HG02885 (cell line): ENCODE measurements around the gene ZNF524.
"Not testable (repeated sequence)": the region's sequence is repeated elsewhere in the genome, so short reads cannot be mapped to it uniquely, and the experiment has no call there.

Experiments used
- ATAC-seq: cut with Tn5 transposase; IDR thresholded peaks from one replicate; pipeline ENCODE4 v1.9.1; 2021; ENCODE audit warnings: mild to moderate bottlenecking; ENCODE audit not compliant: unreplicated experiment, poor library complexity

The ZNF524 gene, protein sequence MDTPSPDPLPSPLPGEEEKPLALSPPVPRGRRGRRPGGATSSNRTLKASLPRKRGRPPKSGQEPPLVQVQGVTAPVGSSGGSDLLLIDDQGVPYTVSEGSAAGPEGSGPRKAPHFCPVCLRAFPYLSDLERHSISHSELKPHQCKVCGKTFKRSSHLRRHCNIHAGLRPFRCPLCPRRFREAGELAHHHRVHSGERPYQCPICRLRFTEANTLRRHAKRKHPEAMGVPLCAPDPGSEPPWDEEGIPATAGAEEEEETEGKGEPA

DNA sequence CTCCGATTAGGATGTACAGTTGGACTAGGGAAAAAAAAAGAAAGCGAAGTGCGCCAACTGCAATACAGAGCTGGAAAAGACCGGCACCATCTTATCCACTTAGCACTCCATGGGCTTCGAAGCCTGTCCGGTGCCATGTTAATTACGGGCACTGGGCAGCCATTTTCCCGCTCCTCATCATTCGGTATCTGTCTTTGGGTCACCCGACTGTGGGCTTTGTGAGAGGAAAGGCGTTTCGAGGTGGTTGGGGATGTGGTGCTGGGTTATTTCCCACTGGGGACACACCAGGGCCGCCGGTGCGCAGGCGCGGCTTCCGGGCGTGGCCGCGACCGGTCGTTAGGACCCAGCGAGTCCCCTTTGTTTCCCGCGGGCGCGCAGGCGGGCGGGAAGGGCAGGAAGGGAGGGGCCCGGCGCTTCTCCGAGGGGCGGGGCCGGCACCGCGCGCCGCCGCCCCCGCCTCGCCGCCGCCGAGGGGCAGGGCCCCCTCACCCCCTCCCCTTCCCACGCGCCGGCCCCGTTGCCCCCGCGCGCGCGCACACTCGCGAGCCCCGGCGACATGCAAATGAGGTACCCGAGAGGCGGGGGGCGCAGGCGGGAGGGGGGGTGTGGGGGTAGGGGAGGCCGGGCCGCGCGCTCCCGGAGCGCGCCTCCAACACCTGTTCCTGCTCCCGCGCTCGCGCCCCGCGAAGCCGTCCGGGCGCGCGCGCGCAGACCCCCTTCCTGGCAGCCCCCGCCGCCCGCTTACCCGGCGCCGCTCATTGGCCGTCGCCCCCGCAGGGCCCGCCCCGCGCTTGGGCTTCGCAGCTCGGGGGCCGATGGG lies at the start of gene ZNF524:
ZNF524 (plus strand) TSS at position 447 of the 820 bp plus-strand sequence. CDS start 1,825 bp downstream, outside the sequence.
- ATAC-seq, result peak; percentile 48

DNA sequence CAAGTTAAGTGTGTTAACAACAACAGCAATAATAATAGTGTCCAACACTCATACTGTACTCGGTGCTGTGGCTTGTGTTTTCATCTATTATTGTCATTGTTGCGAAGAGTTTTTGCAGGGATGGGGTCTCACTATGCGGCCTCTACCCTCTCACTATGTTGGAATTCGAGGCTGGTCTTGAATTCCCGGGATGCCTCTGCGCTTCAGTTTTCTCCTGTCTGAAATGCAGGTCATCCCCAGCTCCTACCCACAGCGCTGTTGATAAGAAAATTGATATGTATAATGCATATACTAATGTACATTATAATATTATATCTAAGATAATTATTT lies 49.8 kb upstream of the ZNF524 start:
- no peak for ATAC-seq

DNA sequence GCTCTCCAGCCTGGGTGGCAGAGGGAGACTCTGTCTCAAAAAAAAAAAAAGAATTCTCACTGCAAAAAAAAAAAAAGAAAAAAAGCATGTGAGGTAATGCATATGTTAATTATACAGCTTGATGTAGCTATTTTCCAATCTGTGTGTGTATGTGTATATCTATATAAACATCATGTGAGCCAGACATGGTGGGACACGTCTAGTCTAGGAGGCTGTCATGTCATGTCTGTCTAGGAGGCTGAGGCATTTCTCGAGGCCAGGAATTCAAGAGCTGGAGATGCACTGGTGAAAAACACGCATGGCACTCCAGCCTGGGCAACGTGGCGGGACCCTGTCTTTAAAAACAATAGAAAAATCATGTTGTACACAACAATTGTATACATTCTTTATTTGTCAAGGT lies 47.9 kb upstream of the ZNF524 start:
- ATAC-seq, result no peak

DNA sequence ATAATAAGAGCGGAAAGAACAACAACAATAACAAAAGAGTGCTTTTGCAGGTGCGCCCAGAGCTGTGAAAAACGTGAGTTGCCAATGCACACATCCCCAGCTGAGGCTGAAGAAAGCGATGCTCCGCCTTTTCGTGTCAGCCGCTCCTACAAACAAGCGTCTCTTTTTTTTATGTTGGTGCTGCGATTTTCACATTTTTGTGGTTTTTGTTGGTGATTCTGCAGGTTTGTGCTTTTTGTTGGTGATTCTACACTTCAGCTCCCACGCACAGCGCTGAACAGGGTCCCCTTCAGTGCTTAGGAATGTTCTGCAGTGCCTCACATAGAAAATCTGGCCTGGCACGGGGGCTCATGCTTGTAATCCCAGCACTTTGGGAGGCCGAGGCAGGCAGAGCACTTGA lies 47.5 kb upstream of the ZNF524 start:
- no peak for ATAC-seq

DNA sequence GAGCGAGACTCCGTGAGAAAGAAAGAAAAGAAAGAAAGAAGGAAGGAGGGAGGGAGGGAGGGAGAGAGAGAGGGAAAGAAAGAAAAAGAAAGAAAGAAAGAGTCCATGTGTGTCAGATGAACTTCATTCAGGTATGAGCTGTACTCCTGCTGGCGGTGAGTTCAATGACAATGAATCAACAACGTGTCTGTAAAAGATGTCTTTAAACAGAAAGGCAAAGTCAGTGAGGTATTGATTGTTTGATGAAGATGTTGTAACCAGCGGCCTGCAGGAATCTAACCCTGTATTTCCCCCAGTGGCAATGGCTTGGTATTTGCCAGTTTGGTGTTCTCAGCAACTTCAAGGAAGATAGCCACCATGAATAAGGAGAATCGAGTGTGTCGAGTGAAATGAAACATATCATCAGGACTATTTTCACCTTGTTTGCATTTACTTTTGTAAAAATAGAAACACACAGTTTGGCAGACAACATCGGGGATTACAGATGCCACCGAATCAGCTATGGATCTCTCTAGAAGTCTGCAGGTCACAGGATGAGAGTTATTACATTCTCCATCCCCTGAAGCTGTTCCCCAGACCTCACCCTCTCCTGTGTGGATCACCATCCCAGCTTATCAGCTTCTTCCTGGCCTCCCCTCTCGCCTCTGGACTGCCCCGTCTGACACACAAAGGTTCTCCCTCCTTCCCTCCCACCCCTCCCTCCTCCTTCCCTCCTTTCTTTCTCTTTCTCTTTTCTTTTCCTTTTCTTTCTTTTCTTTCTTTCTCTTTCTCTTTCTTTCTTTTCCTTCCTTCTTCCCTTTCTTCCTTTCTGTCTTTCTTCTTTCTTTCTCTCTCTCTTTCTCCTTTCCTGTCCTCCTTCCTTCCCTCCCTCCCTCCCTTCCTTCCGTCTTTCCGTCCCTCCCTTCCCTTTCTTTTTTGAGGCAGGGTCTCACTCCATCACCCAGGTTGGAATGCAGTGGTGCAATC lies 46.6 kb upstream of the ZNF524 start:
- ATAC-seq, result no peak

DNA sequence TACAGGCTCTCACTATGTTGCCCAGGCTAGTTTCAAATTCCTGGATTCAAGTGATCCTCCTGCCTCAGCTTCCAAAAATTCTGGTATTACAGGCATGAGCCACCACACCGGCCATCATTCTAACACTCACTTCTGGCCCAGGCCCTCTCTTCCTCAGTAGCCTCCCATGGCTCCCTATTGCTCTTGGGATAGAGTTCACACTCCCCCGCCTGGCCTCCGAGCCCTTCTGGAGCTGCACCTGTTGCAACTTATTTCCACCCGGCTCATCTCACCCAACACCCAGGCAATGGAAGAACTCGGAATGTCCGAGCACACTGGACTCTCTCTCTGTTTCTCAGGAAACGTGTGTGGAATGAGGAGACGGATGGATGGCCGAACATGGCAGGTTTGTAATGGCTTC lies 45.8 kb upstream of the ZNF524 start:
- no peak for ATAC-seq

DNA sequence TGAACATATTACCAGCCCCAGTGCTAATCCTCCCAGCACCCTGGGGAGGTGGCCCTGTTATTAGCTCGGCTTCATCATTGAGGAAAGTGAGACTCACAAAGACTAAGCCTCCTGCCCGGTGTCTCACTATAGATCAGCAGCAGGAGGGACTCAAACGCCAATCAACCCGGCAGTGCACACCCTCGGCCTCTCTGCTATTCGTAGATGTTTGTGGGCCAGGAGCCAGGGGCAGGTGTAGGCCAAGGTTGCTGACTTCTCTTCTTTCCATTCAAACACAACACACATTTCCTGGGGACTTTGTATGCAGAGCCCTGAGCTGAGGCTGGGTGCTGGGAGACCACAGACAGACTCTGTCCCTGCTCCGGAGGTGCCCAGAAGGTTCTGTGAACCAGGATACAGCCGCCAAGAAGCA lies 45.3 kb upstream of the ZNF524 start:
- ATAC-seq, result no peak

DNA sequence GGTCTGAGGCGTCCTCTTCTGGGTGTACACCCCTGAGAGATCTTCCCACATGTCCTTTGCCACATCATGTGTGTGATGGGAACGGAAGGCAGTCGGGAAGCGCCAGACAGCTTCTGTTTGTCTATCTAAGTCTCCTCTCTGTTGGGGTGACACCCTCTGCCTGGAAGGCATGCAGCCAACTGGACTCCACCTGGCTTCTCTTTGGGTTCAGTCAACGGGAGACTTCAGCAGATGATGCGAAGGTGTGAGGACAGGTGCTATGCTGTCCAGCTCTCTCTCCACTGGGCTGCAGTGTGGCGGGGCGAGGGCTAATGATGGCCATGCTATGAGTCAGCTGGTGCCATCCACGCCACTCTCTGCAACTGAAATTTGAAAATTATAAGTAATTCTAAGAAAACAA lies 40.4 kb upstream of the ZNF524 start:
- no peak for ATAC-seq

DNA sequence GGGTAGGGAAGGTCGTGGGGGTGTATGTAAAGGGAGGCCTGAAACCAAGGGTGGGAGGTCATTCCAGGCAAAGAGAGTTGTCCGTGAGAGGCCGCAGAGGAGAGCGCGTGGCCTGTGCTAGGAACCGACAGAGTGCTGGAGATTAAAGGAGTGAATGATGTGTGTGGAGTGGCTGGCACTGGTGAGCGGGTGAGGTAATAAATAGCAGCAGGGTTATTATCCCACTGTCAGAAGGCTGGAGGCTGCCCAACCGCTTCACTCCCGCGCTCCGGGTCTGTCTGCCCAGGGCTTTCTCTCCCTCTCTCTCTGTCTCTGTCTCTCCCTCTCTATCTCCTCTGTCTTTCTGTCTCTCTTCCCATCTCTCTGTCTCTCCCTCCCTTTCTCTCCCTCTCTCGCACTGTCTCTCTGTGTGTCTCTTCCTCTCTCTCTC lies 36.8 kb upstream of the ZNF524 start:
- no peak for ATAC-seq

DNA sequence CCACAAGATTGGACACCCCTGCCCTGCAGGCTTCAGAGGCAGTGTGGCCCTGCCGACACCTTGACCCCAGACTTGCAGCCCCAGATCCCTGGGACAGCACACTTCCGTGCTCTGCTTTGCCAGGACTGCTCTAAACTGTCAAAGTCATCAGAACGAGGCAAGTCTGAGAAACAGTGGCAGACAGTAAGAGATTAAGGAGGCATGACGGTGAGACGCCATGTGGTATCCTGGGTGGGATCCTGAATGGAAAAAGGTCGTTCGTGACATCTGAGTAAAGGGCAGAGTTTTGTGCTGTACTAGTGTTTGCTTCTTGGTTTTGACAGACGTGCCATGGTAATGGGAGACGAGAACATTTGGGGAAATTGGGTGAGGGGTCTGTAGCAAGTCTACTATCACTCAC lies 33.3 kb upstream of the ZNF524 start:
- no peak for ATAC-seq

DNA sequence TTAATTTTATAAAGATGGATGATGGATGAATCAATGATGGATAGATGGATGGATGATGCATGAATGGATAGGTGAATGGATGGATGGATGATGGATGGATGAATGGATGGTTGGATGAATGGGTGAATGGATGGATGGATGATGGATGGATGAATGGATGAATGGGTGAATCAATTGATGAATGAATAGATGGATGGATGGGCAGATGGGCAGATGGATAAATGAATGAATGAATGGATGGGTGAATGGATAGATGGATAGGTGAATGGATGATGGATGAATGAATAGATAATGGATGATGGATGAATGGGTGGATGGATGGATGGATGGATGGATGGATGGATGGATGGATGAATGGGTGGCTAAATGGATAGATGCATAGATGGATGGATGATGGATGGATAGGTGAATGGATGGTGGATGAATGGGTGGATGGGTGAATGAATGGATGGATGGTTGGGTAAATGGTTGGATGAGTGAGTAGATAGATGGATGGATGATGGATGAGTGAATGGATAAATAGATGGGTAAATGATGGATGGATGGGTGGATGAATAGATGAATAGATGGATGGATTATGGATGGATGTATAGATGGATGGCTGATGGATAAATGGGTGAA lies 32.3 kb upstream of the ZNF524 start:
- no peak for ATAC-seq

DNA sequence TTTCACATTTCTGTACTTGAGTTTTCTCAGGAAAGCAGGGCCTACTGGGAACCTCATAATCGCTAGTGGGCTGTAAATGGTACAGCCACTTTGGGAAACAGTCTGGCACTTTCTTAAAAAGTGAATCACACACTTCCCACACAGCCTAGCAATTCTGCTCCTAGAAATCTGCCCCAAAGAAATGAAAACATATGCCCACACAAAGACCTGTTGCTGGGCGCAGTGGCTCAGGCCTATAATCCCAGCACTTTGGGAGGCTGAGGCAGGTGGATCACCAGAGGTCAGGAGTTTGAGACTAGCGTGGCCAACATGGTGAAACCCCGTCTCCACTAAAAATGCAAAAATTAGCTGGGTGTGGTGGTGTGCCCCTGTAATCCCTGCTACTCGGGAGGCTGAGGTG lies 30.6 kb upstream of the ZNF524 start:
- not testable (repeated sequence) for ATAC-seq

DNA sequence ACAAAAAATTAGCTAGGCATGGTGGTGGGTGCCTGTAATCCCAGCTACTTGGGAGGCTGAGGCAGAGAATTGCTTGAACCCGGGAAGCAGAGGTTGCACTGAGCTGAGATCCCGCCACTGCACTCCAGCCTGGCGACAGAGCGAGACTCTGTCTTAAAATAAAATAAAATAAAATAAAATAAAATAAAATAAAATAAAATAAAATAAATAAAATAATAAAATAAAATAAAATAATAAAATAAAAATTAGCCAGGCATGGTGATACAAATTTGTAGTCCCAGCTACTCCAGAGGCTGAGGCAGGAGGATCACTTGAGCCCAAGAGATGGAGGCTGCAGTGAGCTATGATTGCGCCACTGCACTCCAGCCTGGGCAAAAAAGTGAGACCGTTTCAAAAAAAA lies 26.2 kb upstream of the ZNF524 start:
- not testable (repeated sequence) for ATAC-seq

DNA sequence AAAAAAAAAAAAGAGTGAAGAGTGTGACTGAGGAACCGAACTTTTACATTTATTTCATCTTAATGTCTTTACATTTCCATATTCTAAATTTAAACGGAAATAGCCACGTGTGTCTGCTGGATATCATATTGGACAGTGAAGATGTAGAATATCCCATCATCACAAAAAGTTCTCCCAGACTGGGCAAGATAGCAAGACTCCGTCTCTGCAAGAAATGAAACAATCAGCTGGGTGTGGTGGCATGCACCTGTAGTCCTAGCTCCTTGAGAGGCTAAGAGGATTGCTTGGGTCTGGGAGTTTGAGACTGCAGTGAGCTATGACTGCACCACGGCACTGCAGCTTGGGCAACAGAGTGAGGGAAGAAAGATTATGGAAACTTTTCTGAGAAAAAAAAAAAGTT lies 23.3 kb upstream of the ZNF524 start:
- no peak for ATAC-seq

DNA sequence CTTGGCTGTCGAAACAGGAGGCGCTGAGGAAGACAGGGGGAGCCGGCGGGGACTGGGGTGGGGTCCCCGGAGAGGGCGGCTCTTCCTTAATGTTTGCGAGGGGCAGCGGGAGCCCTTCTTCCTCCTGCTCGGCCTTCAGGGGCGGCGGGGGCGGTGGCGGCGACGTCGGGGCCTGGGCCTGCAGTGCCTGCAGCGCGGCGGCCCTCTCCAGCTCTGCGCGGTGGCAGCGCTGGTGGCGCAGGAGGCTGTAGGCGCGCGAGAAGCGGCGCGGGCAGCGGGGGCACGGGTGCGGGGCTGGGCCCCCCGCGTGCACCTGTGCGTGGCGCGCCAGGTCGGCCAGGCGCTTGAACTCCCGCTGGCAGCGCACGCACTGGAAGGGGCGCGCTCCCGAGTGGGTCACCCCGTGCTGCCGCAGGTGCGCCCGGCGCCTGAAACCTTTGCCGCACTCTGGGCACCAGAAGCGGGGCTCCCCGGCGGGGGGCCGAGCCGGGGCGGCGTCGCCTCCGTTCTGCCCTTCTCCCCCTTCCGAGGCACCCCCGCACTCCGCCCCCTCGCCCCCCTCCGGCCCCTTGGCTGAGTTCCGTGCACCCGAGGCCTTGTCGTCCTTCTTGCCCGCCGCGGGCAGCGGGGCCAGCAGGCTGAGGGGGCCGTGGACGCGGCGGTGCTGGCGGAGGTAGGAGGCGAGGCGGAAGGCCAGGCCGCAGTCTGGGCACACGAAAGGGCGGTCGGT lies 21.9 kb upstream of the ZNF524 start:
- ATAC-seq, result no peak

DNA sequence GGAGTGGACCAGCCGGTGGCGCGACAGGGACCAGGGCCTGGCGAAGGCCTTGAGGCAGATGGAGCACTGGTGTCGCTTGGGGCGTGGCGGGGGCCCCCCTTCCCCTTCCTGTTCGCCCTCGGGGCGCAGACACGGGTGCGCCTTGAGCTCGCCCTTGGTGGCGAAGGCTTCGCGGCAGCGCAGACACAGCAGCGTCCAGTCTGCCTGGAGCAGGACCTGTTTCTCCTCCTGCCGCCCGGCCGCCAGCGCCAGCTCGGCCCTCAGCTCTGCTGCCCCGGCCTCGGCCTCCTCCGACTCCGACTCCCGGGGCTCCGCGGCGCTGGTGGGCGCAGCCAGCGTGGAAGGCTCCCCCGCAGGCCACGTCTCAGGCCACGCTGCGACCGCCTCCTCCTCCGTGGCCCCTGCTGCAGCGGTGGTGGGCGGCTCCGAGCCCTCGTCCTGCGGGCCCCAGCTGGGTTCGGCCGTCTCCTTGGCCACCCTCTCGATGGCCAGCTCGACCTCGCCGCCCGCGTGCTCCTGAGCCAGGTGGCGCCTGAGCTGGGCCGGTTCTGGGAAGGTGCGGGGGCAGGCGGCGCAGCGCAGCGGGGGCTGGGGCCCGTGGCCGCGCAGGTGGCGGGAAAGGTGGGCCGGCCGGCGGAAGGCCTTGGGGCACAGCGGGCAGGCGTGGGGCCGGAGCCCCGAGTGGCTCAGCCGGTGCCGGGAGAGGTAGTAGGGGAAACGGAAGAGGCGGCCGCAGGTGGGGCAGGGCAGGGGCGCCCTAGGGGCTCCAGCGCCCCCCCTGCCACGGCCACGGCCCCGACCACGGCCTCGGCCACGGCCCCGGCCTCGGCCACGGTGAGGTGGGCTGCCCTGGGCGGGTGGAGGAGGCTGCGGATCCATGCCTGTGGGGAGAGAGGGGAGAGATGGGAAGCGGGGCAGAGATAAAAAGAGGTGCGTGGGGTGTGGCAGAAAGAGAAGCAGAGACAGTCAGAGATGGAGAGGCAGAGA lies 21.0 kb upstream of the ZNF524 start:
- no peak for ATAC-seq

DNA sequence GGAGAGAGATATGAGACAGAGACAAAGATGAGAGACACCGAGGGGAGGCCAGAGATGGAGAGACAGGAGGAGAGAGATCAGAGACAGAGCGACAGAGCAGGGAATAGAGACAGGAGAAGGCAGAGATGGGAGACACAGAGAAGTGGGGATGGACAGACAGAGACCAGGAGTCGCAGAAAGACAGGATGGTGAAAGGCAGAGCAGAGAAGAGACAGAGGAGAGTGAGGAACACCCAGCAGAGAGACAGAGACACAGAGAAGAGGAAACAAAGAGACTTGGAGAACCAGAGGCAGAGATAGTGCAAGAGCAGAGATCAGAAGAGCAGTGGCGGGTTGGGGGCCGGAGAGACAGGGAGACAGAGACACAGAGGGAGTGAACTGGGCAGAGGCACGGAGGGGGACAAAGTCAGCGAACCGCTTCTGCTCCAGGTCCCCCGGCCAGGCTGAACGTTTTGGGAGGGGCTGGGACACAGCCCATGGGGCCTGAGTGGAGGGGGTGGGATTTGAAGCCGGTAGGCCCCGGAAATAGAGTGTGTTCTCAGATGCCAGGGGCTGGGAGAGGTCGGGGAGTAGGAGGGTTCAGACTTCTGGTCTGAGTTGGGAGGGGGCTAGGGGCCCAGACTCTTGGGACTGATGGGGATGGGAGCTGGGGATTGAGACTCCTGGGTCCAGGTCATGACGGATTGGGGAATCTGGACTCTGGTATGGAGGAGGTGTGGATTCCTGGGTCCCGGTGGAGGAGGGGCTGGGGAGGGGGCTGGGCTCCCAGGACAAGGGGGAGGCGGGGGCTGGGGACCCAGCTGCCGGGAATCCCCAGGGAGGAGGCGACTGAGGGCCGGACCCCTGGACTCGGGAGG lies 20.1 kb upstream of the ZNF524 start:
- ATAC-seq, result no peak
